ENCODE measurements around the gene SMC1B.
"Not testable (repeated sequence)": the region's sequence is repeated elsewhere in the genome, so short reads cannot be mapped to it uniquely, and the experiment has no call there.

The SMC1B gene

GRCh38 chr22:45421349-45422055 lies 8.1 kb upstream of the SMC1B start:
- no peak for DNase-seq

- no peak for DNase-seq
These were observed 7.1 kb upstream of the SMC1B start for GRCh38 chr22:45420539-45420938.

GRCh38 chr22:45420011-45420410 lies 6.6 kb upstream of the SMC1B start:
- DNase-seq = no peak

- DNase-seq = no peak
These were observed 5.4 kb upstream of the SMC1B start for GRCh38 chr22:45418770-45419138.

GRCh38 chr22:45418056-45418769 lies 4.8 kb upstream of the SMC1B start:
- DNase-seq = no peak

- DNase-seq = no peak
These were observed 409 bp downstream of the SMC1B start for GRCh38 chr22:45413013-45413367.

GRCh38 chr22:45407793-45408192 lies 5.6 kb downstream of the SMC1B start:
- no peak for DNase-seq

- DNase-seq = no peak
These were observed 10.9 kb downstream of the SMC1B start for GRCh38 chr22:45402466-45402985.

GRCh38 chr22:45399712-45400445 lies 13.5 kb downstream of the SMC1B start:
- no peak for DNase-seq

- no peak for DNase-seq
These were observed 15.2 kb downstream of the SMC1B start for GRCh38 chr22:45398214-45398613.

- no peak for DNase-seq
These were observed 15.6 kb downstream of the SMC1B start for GRCh38 chr22:45397806-45398205.

- no peak for DNase-seq
These were observed 23.9 kb downstream of the SMC1B start for GRCh38 chr22:45389546-45389945.

GRCh38 chr22:45381348-45381747 lies 32.1 kb downstream of the SMC1B start:
- DNase-seq = no peak

- DNase-seq = no peak
These were observed 36.7 kb downstream of the SMC1B start for GRCh38 chr22:45376703-45377102.

GRCh38 chr22:45376009-45376408 lies 37.4 kb downstream of the SMC1B start:
- no peak for DNase-seq

GRCh38 chr22:45373592-45373991 lies 39.8 kb downstream of the SMC1B start:
- DNase-seq = not testable (repeated sequence)

- no peak for DNase-seq
These were observed 46.7 kb downstream of the SMC1B start for GRCh38 chr22:45366713-45367112.

- DNase-seq = no peak
These were observed 53.8 kb downstream of the SMC1B start for GRCh38 chr22:45359627-45360026.

- DNase-seq = no peak
These were observed 55.3 kb downstream of the SMC1B start for GRCh38 chr22:45358127-45358526.

- DNase-seq = no peak
These were observed 55.9 kb downstream of the SMC1B start for GRCh38 chr22:45357490-45357889.

- no peak for DNase-seq
These were observed 59.6 kb downstream of the SMC1B start for GRCh38 chr22:45353786-45354185.

- not testable (repeated sequence) for DNase-seq
These were observed 60.6 kb downstream of the SMC1B start for GRCh38 chr22:45352757-45353156.

GRCh38 chr22:45351956-45352355 lies 61.4 kb downstream of the SMC1B start:
- no peak for DNase-seq

- no peak for DNase-seq
These were observed 63.5 kb downstream of the SMC1B start for GRCh38 chr22:45349916-45350315.
